SKM-1 treated with dmso at 0.1 percent for 144 hours (cell line): ENCODE results near the gene MUSTN1.

ENCODE experiments used
- DNase-seq: peaks from one replicate; lab custom pipeline; 2025; ENCODE audit not compliant: unreplicated experiment; lab: John Stamatoyannopoulos, UW

MUSTN1 gene

GRCh38 chr3:52809662-52810377 is 25.0 kb downstream of the MUSTN1 start:
- no peak for DNase-seq

GRCh38 chr3:52809149-52809548 is 25.7 kb downstream of the MUSTN1 start:
- DNase-seq, result no peak

DNA sequence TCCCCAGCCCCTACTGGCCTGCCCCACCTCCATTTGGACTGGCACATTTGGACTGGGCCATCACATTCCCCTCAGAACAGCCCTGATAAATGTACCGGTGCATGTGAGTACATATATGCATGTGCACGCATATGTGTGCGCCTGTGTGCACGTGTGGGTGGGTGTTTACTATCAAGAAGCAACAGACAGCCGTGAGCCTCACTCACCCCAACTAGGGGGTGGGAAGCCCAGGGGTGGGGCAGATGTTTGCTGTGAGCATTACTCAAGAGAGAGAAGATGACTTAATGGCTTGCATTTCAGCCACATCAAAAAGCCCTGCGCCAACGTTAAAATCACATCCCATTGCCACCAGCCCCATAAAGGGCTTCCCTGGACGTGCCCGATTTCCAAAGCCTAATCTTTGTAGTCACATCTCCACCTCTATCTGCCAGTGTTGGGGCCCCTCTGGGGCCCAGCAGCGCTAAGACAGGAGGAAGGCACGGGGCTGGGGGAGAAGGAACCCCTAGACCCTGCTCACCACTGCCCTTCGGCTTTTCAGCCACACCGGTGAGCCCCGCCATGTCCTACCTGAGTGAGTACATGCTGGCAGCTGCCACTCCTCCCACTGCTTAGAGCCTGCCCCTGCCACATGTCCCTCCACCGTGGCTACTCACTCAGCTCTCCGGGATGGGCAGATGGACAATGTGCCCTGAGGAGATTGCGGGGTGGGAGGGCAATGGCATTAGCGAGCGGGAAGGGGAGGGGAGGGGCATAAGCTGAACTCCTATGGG is 29.4 kb downstream of the MUSTN1 start:
- no peak for DNase-seq

DNA sequence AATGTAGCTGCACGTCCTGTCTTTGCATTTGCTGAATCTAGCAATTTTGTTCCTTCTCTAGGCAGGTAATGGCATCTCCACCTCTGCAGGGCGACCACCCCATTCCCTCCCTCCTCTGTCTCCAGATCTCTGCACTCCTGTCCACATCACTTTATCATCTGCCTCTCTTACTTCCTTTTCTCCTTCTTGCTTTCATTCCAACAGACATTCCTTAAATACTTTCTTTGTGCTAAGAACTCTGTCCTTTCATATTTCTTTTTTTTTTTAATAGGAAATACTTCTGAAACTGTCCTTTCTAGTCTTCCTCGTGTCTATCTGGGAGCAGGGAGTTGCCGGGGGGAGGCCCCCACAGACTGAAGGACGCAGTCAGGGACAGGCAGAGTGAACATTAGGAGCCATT is 33.0 kb downstream of the MUSTN1 start:
- no peak for DNase-seq

DNA sequence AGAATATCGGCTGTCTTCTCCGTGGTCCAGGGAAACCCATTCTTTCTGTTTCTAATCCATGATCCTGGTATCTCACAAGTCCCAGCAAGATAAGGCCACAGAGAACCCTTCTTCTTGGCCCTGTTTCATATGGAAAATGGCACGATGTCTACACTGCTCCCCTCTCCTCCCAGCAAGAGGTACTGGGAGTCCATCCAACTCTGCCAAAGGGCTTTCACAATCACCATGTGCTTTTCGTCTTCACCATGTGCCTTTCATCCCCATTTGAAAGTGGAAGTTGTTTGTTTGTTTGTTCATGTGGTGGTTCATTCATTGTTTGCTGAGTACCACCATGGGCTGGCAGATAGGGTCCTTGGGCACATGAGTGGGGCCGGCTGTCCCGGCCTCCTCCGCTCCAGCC is 34.7 kb downstream of the MUSTN1 start:
- DNase-seq, result no peak

DNA sequence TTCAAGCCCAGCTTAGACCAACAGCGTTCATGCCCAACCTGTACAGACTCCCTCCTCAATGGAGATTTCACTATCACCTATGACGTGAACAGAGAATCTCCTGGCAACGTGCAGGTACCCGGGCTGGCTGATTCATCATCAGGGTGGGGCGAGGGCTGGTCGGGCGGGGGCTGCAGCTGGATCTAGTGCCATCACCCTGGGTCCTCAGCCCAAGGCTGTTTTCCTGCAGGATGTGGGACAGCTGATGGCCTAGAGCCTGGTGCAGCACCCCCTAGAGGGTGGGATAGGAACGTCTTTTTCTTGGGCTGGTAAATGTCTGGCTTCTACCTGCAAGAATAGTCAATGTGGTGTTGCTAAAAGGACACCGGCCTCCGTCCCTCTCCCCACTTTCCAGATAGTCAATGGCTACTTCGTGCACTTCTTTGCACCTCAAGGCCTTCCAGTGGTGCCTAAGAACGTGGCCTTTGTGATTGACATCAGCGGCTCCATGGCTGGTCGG is 35.8 kb downstream of the MUSTN1 start:
- no peak for DNase-seq

GRCh38 chr3:52798376-52798977 is 36.3 kb downstream of the MUSTN1 start:
- no peak for DNase-seq

- DNase-seq, result no peak
Measured at GRCh38 chr3:52796411-52796810, 38.4 kb downstream of the MUSTN1 start.

DNA sequence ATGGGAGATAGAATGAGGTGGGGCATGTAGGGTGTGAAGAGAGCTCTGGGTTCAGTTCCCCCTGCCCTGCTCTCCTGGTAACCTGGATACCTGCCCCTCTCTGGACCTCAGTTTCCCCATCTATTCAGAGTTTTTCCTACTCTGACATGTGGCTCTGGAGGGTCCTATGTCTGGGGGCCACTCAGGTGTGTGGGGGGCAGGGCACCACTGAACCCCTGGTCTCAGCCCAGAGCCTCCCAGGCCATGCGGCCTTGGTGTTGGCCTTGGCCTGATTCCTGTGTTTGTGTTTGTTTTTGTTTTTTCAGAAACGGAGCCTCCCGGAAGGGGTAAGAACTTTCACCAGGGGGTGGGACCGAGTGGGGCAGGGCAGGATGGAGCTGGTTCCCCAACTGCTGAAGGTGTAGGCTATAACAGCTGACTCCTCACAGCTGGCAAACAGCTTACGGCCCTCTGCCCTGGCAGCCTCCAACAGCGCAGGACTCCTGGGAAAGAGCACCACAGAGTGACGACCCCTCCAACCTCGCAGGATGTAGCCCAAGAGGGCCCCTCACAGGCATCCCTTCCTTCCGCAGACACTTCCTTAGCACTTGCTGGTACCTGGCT is 39.4 kb downstream of the MUSTN1 start:
- no peak for DNase-seq

- DNase-seq, result no peak
Measured at GRCh38 chr3:52794612-52795099, 40.2 kb downstream of the MUSTN1 start, which contains the start of gene ITIH3. Gene ITIH3 (plus strand): TSS chr3:52794796. CDS start chr3:52794804, 8 bp downstream.

GRCh38 chr3:52793702-52794611 is 40.9 kb downstream of the MUSTN1 start:
- DNase-seq, result no peak

GRCh38 chr3:52792961-52793695 is 41.7 kb downstream of the MUSTN1 start:
- no peak for DNase-seq

- DNase-seq, result no peak
Measured at GRCh38 chr3:52792413-52792812, 42.4 kb downstream of the MUSTN1 start.

GRCh38 chr3:52791928-52792327 is 42.9 kb downstream of the MUSTN1 start:
- DNase-seq, result no peak

GRCh38 chr3:52791366-52791765 is 43.5 kb downstream of the MUSTN1 start:
- DNase-seq, result no peak

DNA sequence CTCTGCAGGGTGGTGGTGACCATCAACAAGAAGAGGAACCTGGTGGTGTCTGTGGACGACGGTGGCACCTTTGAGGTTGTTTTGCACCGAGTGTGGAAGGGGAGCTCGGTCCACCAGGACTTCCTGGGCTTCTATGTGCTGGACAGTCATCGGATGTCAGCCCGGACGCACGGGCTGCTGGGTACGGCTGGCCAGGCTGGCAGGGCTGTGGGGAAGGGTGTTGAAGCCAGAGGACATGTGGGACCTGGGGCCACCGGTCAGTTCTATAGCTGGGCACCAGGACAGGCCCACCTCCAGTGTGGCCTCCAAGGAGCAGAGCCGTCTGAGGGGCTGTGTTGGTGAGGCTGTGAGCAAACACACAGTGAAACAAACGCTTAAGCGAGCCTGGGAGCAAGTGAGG is 44.1 kb downstream of the MUSTN1 start:
- DNase-seq, result no peak

- DNase-seq, result no peak
Measured at GRCh38 chr3:52790337-52790736, 44.5 kb downstream of the MUSTN1 start.

GRCh38 chr3:52789746-52790040 is 45.1 kb downstream of the MUSTN1 start:
- no peak for DNase-seq

GRCh38 chr3:52788890-52789745 is 45.7 kb downstream of the MUSTN1 start:
- no peak for DNase-seq
